Keratinocyte (primary cell): Measurements from ENCODE around the gene YJU2.

Experiments used
- CTCF ChIP-seq, 3 experiments: IDR thresholded peaks in 1 of 3; conservative IDR thresholded peaks in 1 of 3; optimal IDR thresholded peaks in 1 of 3; 2 replicates in 2 of 3; 3 replicates in 1 of 3; pipeline versions ENCODE3 to v1.5.1; 2011; ENCODE audit warnings: low read length in 3 of 3, mild to moderate bottlenecking in 3 of 3, moderate library complexity in 2 of 3, control low read depth in 1 of 3, inconsistent platforms in 1 of 3; ENCODE audit not compliant: insufficient read depth in 2 of 3; ENCODE audit errors: extremely low read depth in 1 of 3
- EZH2 ChIP-seq: IDR thresholded peaks from one replicate; pipeline ENCODE4 v1.6.1; 2012; ENCODE audit warnings: inconsistent platforms, mild to moderate bottlenecking, low read length, moderate library complexity

GRCh38 chr19:4291184-4291732, 44.4 kb downstream of the YJU2 start:
- no peak for TF ChIP-seq CTCF (optimal IDR thresholded peaks at IDR 0.05 in 1 of 3, IDR thresholded peaks at IDR 0.05 in 1 of 3, conservative IDR thresholded peaks at IDR 0.05 in 1 of 3; ENCODE audit: extremely low read depth in 1 of 3, insufficient read depth in 2 of 3, low read length in 3 of 3)
- TF ChIP-seq EZH2 = no peak
